Colonic mucosa (tissue), 4 donors: Measurements from ENCODE around the gene UBL7. TPM values are rescaled to one million over a fixed set of nuclear protein-coding genes. Genes with fewer than 3 reads are reported as not detected.

Experiments
- DNase-seq: peaks from one replicate; pipeline ENCODE4 v3.0.0-alpha.2; 2020
- H3K27ac ChIP-seq: fragments of 200-600 bp; one replicate; pipeline ENCODE4 v1.8.0; 2021
- H3K27me3 ChIP-seq: fragments of 200-600 bp; one replicate; pipeline ENCODE4 v1.8.0; 2021
- H3K36me3 ChIP-seq: fragments of 200-600 bp; one replicate; pipeline ENCODE4 v1.8.0; 2021
- H3K4me1 ChIP-seq: fragments of 200-600 bp; one replicate; pipeline ENCODE4 v1.8.0; 2021; ENCODE audit warnings: mild to moderate bottlenecking
- H3K4me3 ChIP-seq: fragments of 200-600 bp; one replicate; pipeline ENCODE4 v1.8.0; 2021
- H3K9ac ChIP-seq, 2 donors: one replicate each; pipeline ENCODE4 v1.7.0; 2013; ENCODE audit warnings: control low read depth in 2 of 2, low read depth in 2 of 2, low read length in 2 of 2
- H3K9me3 ChIP-seq: fragments of 200-600 bp; one replicate; pipeline ENCODE4 v1.8.0; 2021
- intact Hi-C: fragments of 100-400 bp; cut with DNase I; formaldehyde crosslinking; loops from one replicate; pipeline ENCODE4 v1.14.1; 2022
- total RNA-seq, 2 donors: library from RNA; stranded (reverse); fragmentation: NEBNext Ultra II Directional in 1 of 2; extraction: Animal tissue kit (Norgen Biotek cat#: 25700) in 1 of 2; gene quantifications; one replicate each; pipeline ENCODE4 v1.2.1, GENCODE V29; 2021
- TF ChIP-seq, protein P1 (sequence below): fragments of 200-600 bp; IDR thresholded peaks from one replicate; pipeline ENCODE4 v1.8.0; 2022; ENCODE audit warnings: antibody characterized with exemption, mild to moderate bottlenecking
- donor health status: healthy.
- donor health status: DM: no; HTN: no; CAD: no.
- donor health status: DM: no; HTN: no; CAD: no.

The UBL7 gene
- total RNA-seq, 2 donors from 2014 or later: 32.2 to 43.8 TPM

DNA sequence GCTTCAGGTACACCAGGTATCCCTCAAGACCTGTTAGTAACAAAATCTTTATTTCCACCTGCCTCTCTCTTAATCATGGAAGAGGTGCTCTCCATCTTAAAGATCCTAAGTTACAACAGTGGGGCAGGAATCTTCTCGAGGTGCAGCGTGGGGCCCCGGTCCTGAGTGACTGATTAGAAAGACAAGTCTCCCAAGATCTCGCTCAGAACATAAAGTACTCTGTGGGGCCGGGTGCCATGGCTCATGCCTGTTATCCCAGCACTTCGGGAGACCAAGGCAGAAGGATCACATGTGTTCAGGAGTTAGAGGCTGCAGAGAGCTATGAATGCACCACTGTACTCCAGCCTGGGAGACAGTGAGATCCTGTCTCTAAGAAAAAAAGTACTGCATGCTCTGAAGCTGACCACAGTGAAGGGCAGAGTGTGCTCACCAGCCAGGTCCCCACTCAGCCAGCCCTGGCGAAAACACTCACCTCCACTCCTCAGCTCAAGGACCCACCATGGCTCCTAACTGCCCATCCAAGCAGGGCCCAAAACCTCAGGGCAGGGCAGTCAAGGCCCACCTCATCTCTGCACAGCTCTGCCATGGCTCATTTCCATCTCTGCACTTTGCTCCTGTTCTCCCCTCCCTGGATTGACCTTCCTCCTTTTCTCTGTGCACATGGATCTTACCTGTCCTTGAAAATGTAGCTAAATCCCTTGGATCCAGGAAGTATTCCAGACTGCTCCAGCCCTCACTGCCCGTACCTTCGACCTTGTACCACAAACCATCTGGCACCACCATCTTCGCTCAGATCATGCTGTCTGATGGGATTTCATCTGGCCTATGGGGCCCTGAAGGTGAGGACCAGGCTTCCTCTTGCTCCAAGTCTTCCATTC is 34.3 kb downstream of the UBL7 start:
- DNase-seq: no peak
- intact Hi-C loops: no loop called here
- H3K36me3 ChIP-seq: no peaks in the 10 kb centered on the region
- H3K9me3 ChIP-seq: no peaks in the 10 kb centered on the region
- TF ChIP-seq, protein P1, sequence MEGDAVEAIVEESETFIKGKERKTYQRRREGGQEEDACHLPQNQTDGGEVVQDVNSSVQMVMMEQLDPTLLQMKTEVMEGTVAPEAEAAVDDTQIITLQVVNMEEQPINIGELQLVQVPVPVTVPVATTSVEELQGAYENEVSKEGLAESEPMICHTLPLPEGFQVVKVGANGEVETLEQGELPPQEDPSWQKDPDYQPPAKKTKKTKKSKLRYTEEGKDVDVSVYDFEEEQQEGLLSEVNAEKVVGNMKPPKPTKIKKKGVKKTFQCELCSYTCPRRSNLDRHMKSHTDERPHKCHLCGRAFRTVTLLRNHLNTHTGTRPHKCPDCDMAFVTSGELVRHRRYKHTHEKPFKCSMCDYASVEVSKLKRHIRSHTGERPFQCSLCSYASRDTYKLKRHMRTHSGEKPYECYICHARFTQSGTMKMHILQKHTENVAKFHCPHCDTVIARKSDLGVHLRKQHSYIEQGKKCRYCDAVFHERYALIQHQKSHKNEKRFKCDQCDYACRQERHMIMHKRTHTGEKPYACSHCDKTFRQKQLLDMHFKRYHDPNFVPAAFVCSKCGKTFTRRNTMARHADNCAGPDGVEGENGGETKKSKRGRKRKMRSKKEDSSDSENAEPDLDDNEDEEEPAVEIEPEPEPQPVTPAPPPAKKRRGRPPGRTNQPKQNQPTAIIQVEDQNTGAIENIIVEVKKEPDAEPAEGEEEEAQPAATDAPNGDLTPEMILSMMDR: no peak
- H3K9ac ChIP-seq: no peak overlapping the region
- H3K4me1 ChIP-seq: no peaks in the 10 kb centered on the region
- no peak overlapping the region for H3K27ac ChIP-seq
- peaks cover 12% of the 10 kb centered on the region for H3K27me3 ChIP-seq
- no peak overlapping the region for H3K4me3 ChIP-seq

- no peak overlapping the region for H3K9ac ChIP-seq
- H3K36me3 ChIP-seq: no peaks in the 10 kb centered on the region
- H3K9me3 ChIP-seq: no peaks in the 10 kb centered on the region
- intact Hi-C loops: no loop called here
- no peak for DNase-seq
- TF ChIP-seq, protein P1: no peak
- no peak overlapping the region for H3K4me3 ChIP-seq
- H3K4me1 ChIP-seq: no peaks in the 10 kb centered on the region
- peaks cover 4% of the 10 kb centered on the region for H3K27me3 ChIP-seq
- H3K27ac ChIP-seq: no peak overlapping the region
These were observed 35.3 kb downstream of the UBL7 start for GRCh38 chr15:74425630-74426029.

DNA sequence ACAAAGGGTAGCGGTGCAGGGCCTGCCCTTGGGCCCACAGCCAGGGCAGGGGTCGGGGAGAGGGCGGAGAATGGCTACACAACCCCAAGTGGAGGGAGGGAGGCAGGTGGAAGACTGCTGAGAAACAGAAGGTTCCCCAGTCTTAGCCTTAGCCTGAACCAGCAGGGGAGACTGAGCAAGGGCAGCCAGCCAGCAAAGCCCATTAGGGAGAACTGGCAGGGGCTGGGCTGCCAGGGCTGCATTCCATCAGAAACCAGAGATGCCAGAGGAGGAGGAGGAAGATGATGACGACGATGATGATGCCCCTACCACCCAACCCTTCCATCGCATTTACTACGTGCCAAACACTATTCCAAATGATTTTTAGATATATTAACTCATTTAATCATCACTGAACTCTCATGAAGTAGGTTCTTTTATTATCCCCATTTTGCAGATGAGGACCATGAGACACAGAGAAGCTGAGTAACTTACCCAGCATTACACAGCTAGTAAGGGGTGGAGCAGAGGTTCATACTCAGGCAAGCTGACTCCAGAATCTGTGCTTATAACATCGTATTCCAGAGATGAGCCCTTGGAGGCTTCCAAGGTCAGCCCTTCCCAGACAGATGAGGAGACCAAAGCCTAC is 35.9 kb downstream of the UBL7 start:
- DNase-seq: no peak
- H3K9me3 ChIP-seq: no peaks in the 10 kb centered on the region
- no peaks in the 10 kb centered on the region for H3K36me3 ChIP-seq
- no peak overlapping the region for H3K27ac ChIP-seq
- H3K27me3 ChIP-seq: no peaks in the 10 kb centered on the region
- intact Hi-C loops: no loop called here
- no peak overlapping the region for H3K9ac ChIP-seq
- TF ChIP-seq, protein P1: no peak
- H3K4me3 ChIP-seq: no peak overlapping the region
- H3K4me1 ChIP-seq: no peaks in the 10 kb centered on the region

- no peaks in the 10 kb centered on the region for H3K9me3 ChIP-seq
- no peak overlapping the region for H3K4me3 ChIP-seq
- no peak for DNase-seq
- no peaks in the 10 kb centered on the region for H3K36me3 ChIP-seq
- no peak overlapping the region for H3K27ac ChIP-seq
- TF ChIP-seq, protein P1: no peak
- H3K9ac ChIP-seq: no peak overlapping the region
- H3K4me1 ChIP-seq: no peaks in the 10 kb centered on the region
- H3K27me3 ChIP-seq: no peaks in the 10 kb centered on the region
- intact Hi-C loops: no loop called here
These were observed 37.3 kb downstream of the UBL7 start for GRCh38 chr15:74423431-74424257.

GRCh38 chr15:74422652-74423430 is 38.1 kb downstream of the UBL7 start:
- no peak overlapping the region for H3K4me3 ChIP-seq
- no peak for DNase-seq
- TF ChIP-seq, protein P1: no peak
- no peaks in the 10 kb centered on the region for H3K9me3 ChIP-seq
- H3K4me1 ChIP-seq: no peaks in the 10 kb centered on the region
- no peak overlapping the region for H3K27ac ChIP-seq
- no peak overlapping the region for H3K9ac ChIP-seq
- no peaks in the 10 kb centered on the region for H3K27me3 ChIP-seq
- no peaks in the 10 kb centered on the region for H3K36me3 ChIP-seq
- intact Hi-C loops: no loop called here
